ENCODE measurements around the gene RHEX. TPM values are rescaled to one million over a fixed set of nuclear protein-coding genes. Genes with fewer than 3 reads are reported as not detected.

RHEX gene
- total and polyA plus RNA-seq, 2 donors (not counting 1 experiment from before 2014, with no cell fraction given), result 1.8 to 12.8 TPM

- no peaks in the 10 kb centered on the region for H4K20me1 ChIP-seq (ENCODE audit: control insufficient read depth, insufficient read depth, low read length, poor library complexity, severe bottlenecking)
- Mint-ChIP-seq H3K27me3 (no peaks in the 10 kb centered on the region), H3K4me3 (no peak overlapping the region), H3K9me3 (ENCODE audit: insufficient read depth) (no peaks in the 10 kb centered on the region), H3K4me1 (peaks cover 2% of the 10 kb centered on the region), H3K27ac (no peak overlapping the region)
- POLR2A ChIA-PET, result no interaction called here
- no peaks in the 10 kb centered on the region for H3K36me3 ChIP-seq (replicated peaks in 1 of 2; ENCODE audit: control extremely low read depth in 1 of 2, control insufficient read depth in 1 of 2, extremely low read depth in 1 of 2, insufficient read depth in 2 of 2, low read length in 1 of 2)
- no peak overlapping the region for H3K9ac ChIP-seq (ENCODE audit: low read length)
- H3K27ac ChIP-seq (ENCODE audit: low read length in 2 of 2), result no peak overlapping the region
- 78% methylated on average over 4 of the region's 8 CpGs for WGBS (ENCODE audit: insufficient coverage)
- no peaks in the 10 kb centered on the region for H3K4me1 ChIP-seq (ENCODE audit: control insufficient read depth in 2 of 2, insufficient read depth in 2 of 2, low read length in 2 of 2)
- H3K79me2 ChIP-seq (ENCODE audit: control insufficient read depth, insufficient read depth, low read length), result no peaks in the 10 kb centered on the region
- intact Hi-C loops (cut with micrococcal nuclease), result no loop called here
- DNase-seq, result no peak
- H2AFZ ChIP-seq (ENCODE audit: insufficient read depth, low read depth, low read length, poor library complexity, severe bottlenecking), result no peak overlapping the region
- H3K27me3 ChIP-seq (replicated peaks in 1 of 4; ENCODE audit: control extremely low read depth in 1 of 4, control insufficient read depth in 3 of 4, insufficient read depth in 4 of 4, low read length in 3 of 4), result no peaks in the 10 kb centered on the region
- H3K9me3 ChIP-seq (ENCODE audit: control extremely low read depth in 1 of 3, control insufficient read depth in 2 of 3, insufficient read depth in 1 of 3, low read length in 2 of 3), result no peaks in the 10 kb centered on the region
- no peak for TF ChIP-seq EZH2 (IDR thresholded peaks at IDR 0.05; ENCODE audit: borderline replicate concordance, insufficient read depth, low read depth, low read length, poor library complexity, severe bottlenecking)
- TF ChIP-seq CTCF (IDR thresholded peaks at IDR 0.05), result no peak
- ATAC-seq (ENCODE audit: low read depth), result no peak
- no peak overlapping the region for H3K4me2 ChIP-seq (replicated peaks; ENCODE audit: low read depth, low read length, poor library complexity, severe bottlenecking)
- CTCF ChIA-PET, result interaction anchor here (0.9 to 1.3 kb wide), 2 partner anchors 28 to 100 kb away, joined by 3 read pairs; no protein-coding TSS in a partner anchor
- no peak overlapping the region for H3K4me3 ChIP-seq (ENCODE audit: control extremely low read depth in 1 of 5, extremely low read depth in 1 of 5, insufficient read depth in 1 of 5, low read depth in 2 of 5, low read length in 4 of 5)
Observed at GRCh38 chr1:206005778-206006180, 47.2 kb upstream of the RHEX start.

- WGBS (ENCODE audit: insufficient coverage), result no CpG with 5 or more reads among the region's 4 CpGs
Observed at GRCh38 chr1:206006946-206007345, 46.0 kb upstream of the RHEX start.

More at GRCh38 chr1:206006946-206007345, 46.0 kb upstream of the RHEX start:
- DNase-seq, result no peak
- Histone ChIP-seq H3K4me1 (ENCODE audit: control insufficient read depth in 2 of 2, insufficient read depth in 2 of 2, low read length in 2 of 2) (peaks cover 5 to 6% of the 10 kb centered on the region in 2 donors), H3K4me2 (replicated peaks; ENCODE audit: low read depth, low read length, poor library complexity, severe bottlenecking) (no peak overlapping the region), H3K79me2 (ENCODE audit: control insufficient read depth, insufficient read depth, low read length) (no peaks in the 10 kb centered on the region), H3K27me3 (replicated peaks in 1 of 4; ENCODE audit: control extremely low read depth in 1 of 4, control insufficient read depth in 3 of 4, insufficient read depth in 4 of 4, low read length in 3 of 4) (no peaks in the 10 kb centered on the region), H4K20me1 (ENCODE audit: control insufficient read depth, insufficient read depth, low read length, poor library complexity, severe bottlenecking) (no peaks in the 10 kb centered on the region), H2AFZ (ENCODE audit: insufficient read depth, low read depth, low read length, poor library complexity, severe bottlenecking) (no peak overlapping the region), H3K4me3 (ENCODE audit: control extremely low read depth in 1 of 5, extremely low read depth in 1 of 5, insufficient read depth in 1 of 5, low read depth in 2 of 5, low read length in 4 of 5) (no peak overlapping the region), H3K9me3 (ENCODE audit: control extremely low read depth in 1 of 3, control insufficient read depth in 2 of 3, insufficient read depth in 1 of 3, low read length in 2 of 3) (no peaks in the 10 kb centered on the region), H3K36me3 (replicated peaks in 1 of 2; ENCODE audit: control extremely low read depth in 1 of 2, control insufficient read depth in 1 of 2, extremely low read depth in 1 of 2, insufficient read depth in 2 of 2, low read length in 1 of 2) (no peaks in the 10 kb centered on the region), H3K27ac (ENCODE audit: low read length in 2 of 2) (no peak overlapping the region), H3K9ac (ENCODE audit: low read length) (no peak overlapping the region)
- intact Hi-C loops (cut with micrococcal nuclease), result no loop called here
- Mint-ChIP-seq H3K4me1 (peaks cover 12% of the 10 kb centered on the region), H3K4me3 (no peak overlapping the region), H3K27ac (no peak overlapping the region), H3K9me3 (ENCODE audit: insufficient read depth) (no peaks in the 10 kb centered on the region), H3K27me3 (no peaks in the 10 kb centered on the region)
- ChIA-PET POLR2A (no interaction called here), CTCF (interaction anchor here (0.9 kb wide), 1 partner anchor 99 kb away, joined by 3 read pairs; no protein-coding TSS in a partner anchor)
- no peak for TF ChIP-seq CTCF (IDR thresholded peaks at IDR 0.05)
- TF ChIP-seq EZH2 (IDR thresholded peaks at IDR 0.05; ENCODE audit: borderline replicate concordance, insufficient read depth, low read depth, low read length, poor library complexity, severe bottlenecking), result no peak
- no peak for ATAC-seq (ENCODE audit: low read depth)
